Measurements from ENCODE around the gene C11orf91. TPM values are rescaled to one million over a fixed set of nuclear protein-coding genes. Genes with fewer than 3 reads are reported as not detected.

Gene C11orf91
- total RNA-seq, 1 donor from 2014 or later = 0.50 TPM

- Mint-ChIP-seq H3K9me3 (ENCODE audit: low read depth) (no peaks in the 10 kb centered on the region), H3K27ac (ENCODE audit: unreplicated experiment) (no peak overlapping the region)
Measured at GRCh38 chr11:33695051-33695566, 5.5 kb downstream of the C11orf91 start.

GRCh38 chr11:33694346-33695050 is 6.1 kb downstream of the C11orf91 start:
- TF ChIP-seq CTCF (IDR thresholded peaks at IDR 0.05) = no peak
- no peaks in the 10 kb centered on the region for H3K9me3 Mint-ChIP-seq (ENCODE audit: low read depth)
- no peak for DNase-seq (ENCODE audit: low spot score)
- no peak overlapping the region for H3K4me3 Mint-ChIP-seq (ENCODE audit: unreplicated experiment)
- H3K4me1 Mint-ChIP-seq (ENCODE audit: low read depth) = peaks cover 65% of the 10 kb centered on the region
- H3K36me3 Mint-ChIP-seq (ENCODE audit: low read depth) = no peaks in the 10 kb centered on the region
- H3K27ac Mint-ChIP-seq (ENCODE audit: unreplicated experiment) = no peak overlapping the region
- H3K27me3 Mint-ChIP-seq (ENCODE audit: low read depth) = no peaks in the 10 kb centered on the region

More at GRCh38 chr11:33695051-33695566, 5.5 kb downstream of the C11orf91 start:
- no peaks in the 10 kb centered on the region for H3K27me3 Mint-ChIP-seq (ENCODE audit: low read depth)
- no peak for TF ChIP-seq CTCF (IDR thresholded peaks at IDR 0.05)
- DNase-seq (ENCODE audit: low spot score) = no peak
- H3K36me3 Mint-ChIP-seq (ENCODE audit: low read depth) = no peaks in the 10 kb centered on the region
- no peak overlapping the region for H3K4me3 Mint-ChIP-seq (ENCODE audit: unreplicated experiment)
- peaks cover 63% of the 10 kb centered on the region for H3K4me1 Mint-ChIP-seq (ENCODE audit: low read depth)

GRCh38 chr11:33692541-33692940 is 8.1 kb downstream of the C11orf91 start:
- peak overlapping the region; percentile 99 for H3K27ac Mint-ChIP-seq (ENCODE audit: unreplicated experiment)
- DNase-seq (ENCODE audit: low spot score) = no peak
- H3K27me3 Mint-ChIP-seq (ENCODE audit: low read depth) = no peaks in the 10 kb centered on the region
- H3K9me3 Mint-ChIP-seq (ENCODE audit: low read depth) = peaks cover under 1% of the 10 kb centered on the region
- no peak overlapping the region for H3K4me3 Mint-ChIP-seq (ENCODE audit: unreplicated experiment)
- no peaks in the 10 kb centered on the region for H3K36me3 Mint-ChIP-seq (ENCODE audit: low read depth)
- no peak for TF ChIP-seq CTCF (IDR thresholded peaks at IDR 0.05)
- H3K4me1 Mint-ChIP-seq (ENCODE audit: low read depth) = peaks cover 68% of the 10 kb centered on the region

GRCh38 chr11:33692013-33692504 is 8.6 kb downstream of the C11orf91 start:
- Mint-ChIP-seq H3K4me1 (ENCODE audit: low read depth) (peaks cover 68% of the 10 kb centered on the region), H3K27me3 (ENCODE audit: low read depth) (no peaks in the 10 kb centered on the region), H3K9me3 (ENCODE audit: low read depth) (peaks cover 4% of the 10 kb centered on the region), H3K4me3 (ENCODE audit: unreplicated experiment) (peak overlapping the region; percentile 64), H3K36me3 (ENCODE audit: low read depth) (no peaks in the 10 kb centered on the region), H3K27ac (ENCODE audit: unreplicated experiment) (peak overlapping the region; percentile 99)
- no peak for DNase-seq (ENCODE audit: low spot score)
- TF ChIP-seq CTCF (IDR thresholded peaks at IDR 0.05) = peak; percentile 14

- peak overlapping the region; percentile 99 for H3K27ac Mint-ChIP-seq (ENCODE audit: unreplicated experiment)
Measured at GRCh38 chr11:33691066-33691864, 9.4 kb downstream of the C11orf91 start.

More at GRCh38 chr11:33691066-33691864, 9.4 kb downstream of the C11orf91 start:
- H3K4me1 Mint-ChIP-seq (ENCODE audit: low read depth) = peaks cover 68% of the 10 kb centered on the region
- no peaks in the 10 kb centered on the region for H3K36me3 Mint-ChIP-seq (ENCODE audit: low read depth)
- no peaks in the 10 kb centered on the region for H3K27me3 Mint-ChIP-seq (ENCODE audit: low read depth)
- no peak for TF ChIP-seq CTCF (IDR thresholded peaks at IDR 0.05)
- H3K9me3 Mint-ChIP-seq (ENCODE audit: low read depth) = peaks cover 4% of the 10 kb centered on the region
- DNase-seq (ENCODE audit: low spot score) = no peak
- H3K4me3 Mint-ChIP-seq (ENCODE audit: unreplicated experiment) = peak overlapping the region; percentile 64
